Kidney glomerular epithelial cell (primary cell): ENCODE data around the gene PCNX2.
"Not testable (repeated sequence)": the region's sequence is repeated elsewhere in the genome, so short reads cannot be mapped to it uniquely, and the experiment has no call there.

Experiments
- DNase-seq: peaks from one replicate; lab custom pipeline; 2025; lab: John Stamatoyannopoulos, UW

PCNX2 gene

GRCh38 chr1:233217832-233218231 is 77.7 kb downstream of the PCNX2 start:
- no peak for DNase-seq

GRCh38 chr1:233216009-233216408 is 79.5 kb downstream of the PCNX2 start:
- no peak for DNase-seq

GRCh38 chr1:233215135-233215760 is 80.3 kb downstream of the PCNX2 start:
- no peak for DNase-seq

GRCh38 chr1:233211595-233211994 is 83.9 kb downstream of the PCNX2 start:
- no peak for DNase-seq

DNA sequence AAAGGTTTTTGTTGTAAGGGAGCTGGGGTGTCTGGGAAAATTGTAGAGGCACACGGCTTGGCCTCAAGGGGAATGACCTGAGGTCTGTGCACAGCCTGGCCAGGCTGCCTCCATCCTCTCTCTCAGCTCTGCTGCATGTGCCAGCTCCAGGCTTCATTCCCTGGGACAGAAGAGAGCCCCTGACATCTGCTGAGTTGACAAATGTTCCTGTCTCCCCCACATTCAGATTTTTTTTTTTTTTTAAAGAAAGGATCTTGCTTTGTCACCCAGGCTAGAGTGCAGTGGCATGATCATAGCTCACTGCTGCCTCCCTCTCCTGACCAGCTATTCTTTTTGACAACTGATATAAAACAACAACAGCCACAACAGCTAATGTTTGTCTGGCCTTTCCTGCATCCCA is 84.4 kb downstream of the PCNX2 start:
- DNase-seq = no peak

- DNase-seq = no peak
Measured at GRCh38 chr1:233209481-233209880, 86.0 kb downstream of the PCNX2 start.

- no peak for DNase-seq
Measured at GRCh38 chr1:233208687-233209086, 86.8 kb downstream of the PCNX2 start.

DNA sequence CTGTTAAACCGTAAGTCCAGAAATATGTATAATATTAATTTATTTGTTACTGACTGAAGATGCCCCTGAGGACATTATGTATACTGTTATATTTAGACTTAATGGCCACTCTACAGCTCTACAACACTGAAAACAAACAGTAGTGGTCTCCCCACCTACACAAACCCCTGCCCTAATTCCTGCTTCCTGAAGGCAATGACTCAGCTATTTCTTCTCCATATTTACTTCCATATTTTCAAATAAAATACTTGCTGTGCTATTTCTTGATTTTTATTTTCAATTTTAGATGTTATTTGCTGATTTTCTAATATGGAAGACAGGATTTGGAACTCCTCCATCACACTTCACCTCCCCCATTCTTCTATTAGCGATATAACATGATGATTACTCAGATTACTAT is 97.6 kb downstream of the PCNX2 start:
- no peak for DNase-seq

- no peak for DNase-seq
Measured at GRCh38 chr1:233193741-233194140, 101.8 kb downstream of the PCNX2 start.

DNA sequence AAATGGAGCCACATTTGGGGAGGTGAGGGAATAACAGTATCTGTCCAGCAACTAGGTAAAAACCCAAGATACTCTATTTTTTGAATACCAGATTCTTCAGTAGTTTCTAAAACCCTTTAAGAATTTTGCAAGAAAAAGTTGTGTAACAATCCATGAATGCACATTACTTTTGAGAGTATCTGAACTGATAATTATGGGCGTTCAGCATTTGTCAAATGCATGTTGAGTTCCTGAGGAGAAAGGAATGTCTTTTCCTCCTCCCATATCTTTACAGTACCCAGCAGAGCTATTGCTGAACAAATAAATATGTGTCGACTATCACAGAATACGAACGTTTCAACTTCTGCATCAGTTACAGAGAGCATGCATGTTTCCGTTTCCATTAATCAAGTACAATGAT is 104.5 kb downstream of the PCNX2 start:
- no peak for DNase-seq

DNA sequence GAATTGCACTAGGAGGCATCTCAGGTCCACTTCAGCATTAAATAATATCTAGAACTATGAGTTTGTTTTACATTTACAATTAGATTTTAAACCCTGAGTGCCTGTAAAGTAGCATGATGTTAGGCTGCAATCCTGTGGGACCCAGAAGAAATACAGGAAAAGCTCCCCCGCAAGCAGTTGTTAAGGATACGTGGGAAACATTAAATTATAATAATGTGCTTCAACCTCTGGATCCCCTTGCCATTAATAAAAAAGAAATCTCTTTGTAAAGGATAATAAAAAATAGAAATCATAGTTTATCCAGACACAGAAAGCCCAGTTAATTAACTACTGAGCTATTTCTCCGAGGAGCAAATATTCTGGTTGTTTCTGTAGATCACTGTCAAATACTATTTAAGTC is 106.0 kb downstream of the PCNX2 start:
- no peak for DNase-seq

DNA sequence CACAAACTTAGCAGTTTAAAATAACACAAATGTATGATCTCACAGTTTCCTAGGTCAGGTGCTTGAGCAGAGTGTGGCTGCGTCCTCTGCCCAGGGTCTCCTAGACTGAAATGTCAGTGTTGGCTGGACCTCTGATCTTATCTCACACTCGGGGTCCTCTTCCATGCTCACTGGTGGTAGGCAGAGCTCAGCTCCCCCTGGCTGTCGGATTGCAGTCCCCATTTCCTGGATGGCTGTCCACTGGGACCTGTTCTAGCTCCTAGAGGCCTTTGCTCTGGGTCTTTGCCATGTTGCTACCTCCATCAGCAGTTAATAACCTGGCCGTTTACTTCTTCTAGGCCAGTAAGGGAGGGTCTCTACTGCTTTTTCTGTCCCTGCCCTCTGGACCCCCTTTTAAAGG is 107.5 kb downstream of the PCNX2 start:
- DNase-seq = no peak

DNA sequence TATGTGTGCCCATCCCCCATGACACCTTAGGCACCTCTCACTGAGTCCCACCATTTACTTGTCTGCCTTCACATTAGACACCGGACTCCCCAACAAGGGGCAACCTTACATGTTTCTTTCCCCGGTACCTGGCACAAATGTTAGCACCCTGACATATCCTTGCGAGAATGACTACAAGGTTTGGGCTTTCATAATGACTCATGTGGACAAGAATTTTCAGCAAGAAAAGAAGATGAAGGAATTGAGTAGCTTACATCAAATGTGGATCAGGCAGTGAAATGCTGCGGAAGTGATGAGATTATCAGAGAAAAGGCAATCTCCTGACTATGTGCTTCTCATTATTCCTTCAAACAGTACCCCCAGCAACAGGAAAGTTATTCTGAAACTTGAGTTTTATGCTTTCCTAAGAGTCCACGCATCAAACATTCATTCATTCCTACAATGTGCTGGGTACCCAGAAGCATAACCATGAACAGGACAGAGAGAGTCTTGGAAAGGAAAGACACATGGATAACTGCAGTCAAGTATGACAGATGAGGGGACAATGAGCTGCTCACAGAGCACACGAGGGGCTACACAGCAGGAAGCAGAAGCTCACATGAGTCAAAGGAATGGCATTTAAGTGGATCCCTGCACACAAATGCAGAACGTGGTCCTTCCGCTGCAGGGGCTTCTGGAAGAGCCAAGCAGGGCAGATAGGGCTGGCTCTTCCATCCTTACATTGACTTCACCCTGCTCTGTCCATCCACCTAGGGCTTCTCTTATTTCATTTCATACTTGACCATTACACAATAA is 112.1 kb downstream of the PCNX2 start:
- peak; percentile 45 for DNase-seq

DNA sequence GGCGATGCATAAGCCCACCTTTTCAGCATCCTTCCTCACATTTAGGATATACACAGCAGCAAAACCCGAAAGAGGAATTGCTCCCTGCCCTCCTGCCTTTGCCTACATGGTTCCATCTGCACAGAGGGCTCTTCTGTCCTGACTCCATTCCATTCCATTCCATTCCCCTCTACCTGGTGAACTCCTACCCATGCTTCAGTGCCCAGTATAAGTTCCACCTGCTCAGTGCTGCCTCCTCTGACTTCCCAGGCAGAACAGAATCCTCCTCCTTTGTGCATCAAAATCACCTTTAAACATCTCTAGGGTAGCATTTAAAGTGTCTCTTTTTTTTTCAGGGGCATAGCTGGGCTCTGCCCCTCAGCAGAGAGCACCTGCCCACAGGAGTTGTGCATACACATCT is 112.9 kb downstream of the PCNX2 start:
- no peak for DNase-seq

- DNase-seq = no peak
Measured at GRCh38 chr1:233180641-233181364, 114.7 kb downstream of the PCNX2 start.

DNA sequence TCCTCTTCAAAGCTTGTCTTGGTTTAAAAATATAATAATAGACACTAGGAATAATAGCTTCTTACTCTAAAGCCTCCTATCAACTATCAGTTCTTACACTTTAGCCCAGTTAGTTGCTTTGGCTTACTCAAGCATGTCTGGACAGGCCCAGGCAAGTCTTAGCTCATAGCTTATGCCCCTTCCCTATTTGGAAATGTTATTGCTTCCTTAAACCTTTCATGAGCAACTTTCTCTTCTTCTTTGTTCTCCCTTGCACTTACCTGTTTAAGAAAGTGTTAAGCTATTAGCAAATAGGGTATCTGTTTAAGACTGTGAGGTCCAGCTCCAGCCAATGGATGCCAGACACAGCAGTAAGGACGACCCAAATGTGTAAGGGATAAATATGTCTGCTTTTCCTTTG is 115.9 kb downstream of the PCNX2 start:
- DNase-seq = not testable (repeated sequence)

- no peak for DNase-seq
Measured at GRCh38 chr1:233172201-233172600, 123.3 kb downstream of the PCNX2 start.

GRCh38 chr1:233170741-233171140 is 124.8 kb downstream of the PCNX2 start:
- DNase-seq = no peak

GRCh38 chr1:233168384-233168783 is 127.1 kb downstream of the PCNX2 start:
- no peak for DNase-seq

DNA sequence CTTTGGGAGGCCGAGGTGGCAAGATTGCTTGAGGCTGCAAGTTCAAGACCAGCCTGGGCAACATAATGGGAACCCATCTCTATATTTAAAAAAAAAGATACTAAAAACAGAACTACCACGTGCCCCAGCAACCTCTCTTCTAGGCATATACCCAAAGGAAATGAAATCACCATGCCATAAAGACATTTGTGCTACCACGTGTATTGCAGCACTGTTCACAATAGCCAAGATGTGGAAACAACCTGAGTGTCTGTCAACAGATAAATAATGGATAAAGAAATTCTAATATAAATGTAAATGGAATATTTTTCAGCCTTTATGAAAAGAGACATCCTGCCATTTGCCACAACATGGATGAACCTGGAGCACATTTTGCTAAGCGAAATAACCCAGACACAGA is 128.6 kb downstream of the PCNX2 start:
- DNase-seq = no peak

GRCh38 chr1:233163696-233164095 is 131.8 kb downstream of the PCNX2 start:
- no peak for DNase-seq

DNA sequence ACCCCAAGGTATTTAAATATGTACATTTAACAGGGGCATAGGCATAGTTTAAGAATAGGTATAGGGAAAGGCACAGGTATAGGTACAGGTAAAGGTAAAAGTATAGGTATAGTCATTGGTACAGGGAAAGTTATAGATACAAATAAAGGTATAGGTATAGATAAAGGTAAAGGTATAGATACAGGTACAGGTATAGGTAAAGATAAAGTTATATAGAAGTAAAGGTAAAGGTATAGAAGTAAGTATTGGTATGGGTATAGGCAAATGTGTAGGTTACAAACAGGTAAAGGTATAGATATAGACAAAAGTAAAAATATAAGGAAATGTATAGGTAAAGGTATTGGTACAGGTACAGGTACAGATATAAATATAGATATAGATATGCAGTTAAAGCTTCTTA is 137.2 kb downstream of the PCNX2 start:
- DNase-seq = no peak

DNA sequence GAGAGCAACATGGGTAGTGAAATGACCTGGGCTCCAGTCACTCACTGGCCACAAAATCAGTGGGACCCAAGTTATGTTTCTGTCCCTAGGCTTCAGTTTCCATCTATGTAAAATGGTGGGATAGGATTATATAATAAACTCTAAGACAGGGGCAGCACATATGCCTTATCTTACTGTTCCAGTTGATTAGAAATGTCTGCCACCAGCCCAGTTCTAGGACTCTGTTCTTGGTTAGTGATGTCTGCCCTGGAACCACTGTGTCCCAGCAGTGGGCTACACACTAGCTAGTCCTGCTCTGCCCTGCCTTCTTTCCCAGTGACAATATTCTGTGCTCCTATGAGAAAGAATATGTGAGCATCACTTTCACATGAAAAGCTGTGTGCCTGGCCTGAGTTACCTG is 138.3 kb downstream of the PCNX2 start:
- no peak for DNase-seq
